HG02840 (cell line): Measurements from ENCODE around the gene KDM5B.

Experiments
- ATAC-seq: cut with Tn5 transposase; IDR thresholded peaks from one replicate; pipeline ENCODE4 v1.9.1; 2021; ENCODE audit warnings: mild to moderate bottlenecking, moderate library complexity, moderate number of reproducible peaks; ENCODE audit not compliant: unreplicated experiment, low FRiP score

Gene KDM5B

GRCh38 chr1:202815120-202815519 is 6.9 kb upstream of the KDM5B start:
- ATAC-seq, result no peak

GRCh38 chr1:202812176-202813026 is 4.2 kb upstream of the KDM5B start:
- no peak for ATAC-seq

GRCh38 chr1:202811296-202812175 is 3.3 kb upstream of the KDM5B start:
- peak; percentile 8 for ATAC-seq

- ATAC-seq, result peak; percentile 67
These were observed 2.5 kb upstream of the KDM5B start, which contains the start of gene PCAT6 for GRCh38 chr1:202810615-202811295. Gene PCAT6 (plus strand): TSS chr1:202810954.

- no peak for ATAC-seq
These were observed 2.0 kb upstream of the KDM5B start for GRCh38 chr1:202810193-202810614.

- no peak for ATAC-seq
These were observed 1.5 kb upstream of the KDM5B start for GRCh38 chr1:202809597-202810159.

GRCh38 chr1:202807451-202807925 is 733 bp downstream of the KDM5B start:
- ATAC-seq, result no peak

GRCh38 chr1:202806845-202807450 is 1.3 kb downstream of the KDM5B start:
- no peak for ATAC-seq

GRCh38 chr1:202805886-202806844 is 2.1 kb downstream of the KDM5B start:
- ATAC-seq, result no peak

GRCh38 chr1:202804126-202804525 is 4.1 kb downstream of the KDM5B start:
- ATAC-seq, result no peak

GRCh38 chr1:202802998-202803932 is 5.0 kb downstream of the KDM5B start:
- no peak for ATAC-seq

GRCh38 chr1:202802034-202802433 is 6.2 kb downstream of the KDM5B start:
- no peak for ATAC-seq

- no peak for ATAC-seq
These were observed 7.0 kb downstream of the KDM5B start for GRCh38 chr1:202801175-202801574.

- no peak for ATAC-seq
These were observed 7.5 kb downstream of the KDM5B start for GRCh38 chr1:202800742-202801141.

- ATAC-seq, result no peak
These were observed 9.4 kb downstream of the KDM5B start for GRCh38 chr1:202798792-202799331.

GRCh38 chr1:202798260-202798659 is 10.0 kb downstream of the KDM5B start:
- ATAC-seq, result no peak

GRCh38 chr1:202796670-202797069 is 11.6 kb downstream of the KDM5B start:
- ATAC-seq, result no peak
